ENCODE results near the gene MED15.

MED15 gene

DNA sequence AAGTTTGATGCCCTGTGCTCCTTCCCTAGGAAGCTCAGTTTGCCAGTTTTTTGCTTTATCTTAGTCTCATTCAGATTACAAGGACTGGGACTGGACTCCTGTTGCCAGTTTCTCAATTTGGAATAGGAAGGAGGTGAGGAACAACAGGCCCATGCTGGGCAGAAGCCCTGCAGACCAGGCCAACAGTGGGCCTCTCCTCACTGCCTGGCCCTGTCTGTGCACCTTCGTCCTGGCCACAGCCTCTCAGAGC, 23.7 kb downstream of the MED15 start:
- H3K4me1 ChIP-seq, result peaks cover 4% of the 10 kb centered on the region
- peaks cover 25% of the 10 kb centered on the region for H3K79me2 ChIP-seq
- no peaks in the 10 kb centered on the region for H3K27me3 ChIP-seq (ENCODE audit: control insufficient read depth, insufficient read depth, low read length)
- H3K4me2 ChIP-seq (ENCODE audit: low read length), result no peak overlapping the region
- no peak overlapping the region for H3K4me3 ChIP-seq (ENCODE audit: low read depth, low read length)
- no peak overlapping the region for H2AFZ ChIP-seq
- TF ChIP-seq, protein P1, sequence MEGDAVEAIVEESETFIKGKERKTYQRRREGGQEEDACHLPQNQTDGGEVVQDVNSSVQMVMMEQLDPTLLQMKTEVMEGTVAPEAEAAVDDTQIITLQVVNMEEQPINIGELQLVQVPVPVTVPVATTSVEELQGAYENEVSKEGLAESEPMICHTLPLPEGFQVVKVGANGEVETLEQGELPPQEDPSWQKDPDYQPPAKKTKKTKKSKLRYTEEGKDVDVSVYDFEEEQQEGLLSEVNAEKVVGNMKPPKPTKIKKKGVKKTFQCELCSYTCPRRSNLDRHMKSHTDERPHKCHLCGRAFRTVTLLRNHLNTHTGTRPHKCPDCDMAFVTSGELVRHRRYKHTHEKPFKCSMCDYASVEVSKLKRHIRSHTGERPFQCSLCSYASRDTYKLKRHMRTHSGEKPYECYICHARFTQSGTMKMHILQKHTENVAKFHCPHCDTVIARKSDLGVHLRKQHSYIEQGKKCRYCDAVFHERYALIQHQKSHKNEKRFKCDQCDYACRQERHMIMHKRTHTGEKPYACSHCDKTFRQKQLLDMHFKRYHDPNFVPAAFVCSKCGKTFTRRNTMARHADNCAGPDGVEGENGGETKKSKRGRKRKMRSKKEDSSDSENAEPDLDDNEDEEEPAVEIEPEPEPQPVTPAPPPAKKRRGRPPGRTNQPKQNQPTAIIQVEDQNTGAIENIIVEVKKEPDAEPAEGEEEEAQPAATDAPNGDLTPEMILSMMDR (IDR thresholded peaks at IDR 0.05), result no peak
- no peaks in the 10 kb centered on the region for H3K36me3 ChIP-seq (ENCODE audit: control insufficient read depth, insufficient read depth, low read length)
- no peak overlapping the region for H3K27ac ChIP-seq
- H3K9ac ChIP-seq, result no peak overlapping the region
- no peaks in the 10 kb centered on the region for H3K9me3 ChIP-seq (ENCODE audit: control insufficient read depth, low read length)

GRCh38 chr22:20531404-20532201, 24.2 kb downstream of the MED15 start:
- Histone ChIP-seq H2AFZ (no peak overlapping the region), H3K36me3 (ENCODE audit: control insufficient read depth, insufficient read depth, low read length) (no peaks in the 10 kb centered on the region), H3K79me2 (peaks cover 25% of the 10 kb centered on the region), H3K9ac (no peak overlapping the region), H3K27me3 (ENCODE audit: control insufficient read depth, insufficient read depth, low read length) (no peaks in the 10 kb centered on the region), H3K27ac (peak overlapping the region; percentile 7), H3K4me3 (ENCODE audit: low read depth, low read length) (no peak overlapping the region), H3K4me1 (peaks cover 4% of the 10 kb centered on the region), H3K4me2 (ENCODE audit: low read length) (no peak overlapping the region), H3K9me3 (ENCODE audit: control insufficient read depth, low read length) (no peaks in the 10 kb centered on the region)
- TF ChIP-seq, protein P1 (IDR thresholded peaks at IDR 0.05), result no peak

DNA sequence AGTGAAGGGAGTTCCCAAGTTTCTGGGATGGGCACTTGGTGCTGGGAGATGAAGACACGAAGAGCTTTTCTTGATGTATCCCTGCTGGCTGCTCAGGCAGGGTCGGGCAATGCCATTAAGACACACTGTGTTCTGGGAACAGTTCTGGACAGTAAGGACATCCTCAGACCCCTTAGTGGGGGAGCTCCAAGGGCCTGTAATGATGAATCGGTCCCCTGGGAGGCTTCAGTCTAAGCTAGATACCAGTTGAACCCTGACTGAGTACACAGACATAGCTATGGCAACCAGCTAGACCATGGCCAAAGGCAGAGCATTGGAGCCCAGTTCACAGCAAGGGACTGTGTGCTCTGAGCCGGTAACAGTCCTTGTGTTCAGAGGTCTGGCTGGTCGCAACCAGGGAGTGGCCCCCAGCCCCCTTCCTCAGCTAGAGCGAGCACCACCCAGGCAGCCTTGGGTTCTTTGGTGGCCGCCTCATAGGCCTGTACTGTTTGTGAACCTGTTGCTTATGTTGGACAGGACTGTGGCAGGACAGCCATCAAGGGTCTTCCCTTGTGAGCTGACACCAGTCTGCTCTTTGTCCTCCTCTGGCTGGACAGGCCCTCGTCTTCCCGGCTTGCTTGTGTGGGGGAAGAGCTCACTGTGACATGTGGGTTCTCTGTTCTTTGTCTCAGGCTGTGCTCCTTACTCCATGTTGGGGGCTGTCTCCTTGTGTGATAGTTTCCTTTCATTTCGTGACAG, 25.0 kb downstream of the MED15 start:
- Histone ChIP-seq H3K4me1 (peaks cover 6% of the 10 kb centered on the region), H3K79me2 (peaks cover 30% of the 10 kb centered on the region), H3K36me3 (ENCODE audit: control insufficient read depth, insufficient read depth, low read length) (no peaks in the 10 kb centered on the region), H3K9me3 (ENCODE audit: control insufficient read depth, low read length) (no peaks in the 10 kb centered on the region), H2AFZ (no peak overlapping the region), H3K4me3 (ENCODE audit: low read depth, low read length) (no peak overlapping the region), H3K9ac (no peak overlapping the region), H3K27ac (no peak overlapping the region), H3K27me3 (ENCODE audit: control insufficient read depth, insufficient read depth, low read length) (no peaks in the 10 kb centered on the region), H3K4me2 (ENCODE audit: low read length) (no peak overlapping the region)
- TF ChIP-seq, protein P1 (IDR thresholded peaks at IDR 0.05), result no peak

GRCh38 chr22:20533095-20533878, 25.9 kb downstream of the MED15 start:
- H3K27me3 ChIP-seq (ENCODE audit: control insufficient read depth, insufficient read depth, low read length), result no peaks in the 10 kb centered on the region
- no peak overlapping the region for H3K4me2 ChIP-seq (ENCODE audit: low read length)
- no peak overlapping the region for H3K27ac ChIP-seq
- TF ChIP-seq, protein P1 (IDR thresholded peaks at IDR 0.05), result no peak
- no peaks in the 10 kb centered on the region for H3K36me3 ChIP-seq (ENCODE audit: control insufficient read depth, insufficient read depth, low read length)
- H2AFZ ChIP-seq, result no peak overlapping the region
- H3K4me3 ChIP-seq (ENCODE audit: low read depth, low read length), result no peak overlapping the region
- H3K4me1 ChIP-seq, result peaks cover 6% of the 10 kb centered on the region
- H3K79me2 ChIP-seq, result peaks cover 35% of the 10 kb centered on the region
- H3K9me3 ChIP-seq (ENCODE audit: control insufficient read depth, low read length), result no peaks in the 10 kb centered on the region
- no peak overlapping the region for H3K9ac ChIP-seq
